ENCODE measurements around the gene CCNJL. TPM values are rescaled to one million over a fixed set of nuclear protein-coding genes. Genes with fewer than 3 reads are reported as not detected.
A peak's percentile ranks its signal among the peaks of the same experiment; 100 is the strongest.

CCNJL gene
- total and polyA plus RNA-seq, 2 of the 8 experiments (the other 6 are each of a cell fraction or from before 2014, with no cell fraction given): 34.6 to 44.7 TPM

DNA sequence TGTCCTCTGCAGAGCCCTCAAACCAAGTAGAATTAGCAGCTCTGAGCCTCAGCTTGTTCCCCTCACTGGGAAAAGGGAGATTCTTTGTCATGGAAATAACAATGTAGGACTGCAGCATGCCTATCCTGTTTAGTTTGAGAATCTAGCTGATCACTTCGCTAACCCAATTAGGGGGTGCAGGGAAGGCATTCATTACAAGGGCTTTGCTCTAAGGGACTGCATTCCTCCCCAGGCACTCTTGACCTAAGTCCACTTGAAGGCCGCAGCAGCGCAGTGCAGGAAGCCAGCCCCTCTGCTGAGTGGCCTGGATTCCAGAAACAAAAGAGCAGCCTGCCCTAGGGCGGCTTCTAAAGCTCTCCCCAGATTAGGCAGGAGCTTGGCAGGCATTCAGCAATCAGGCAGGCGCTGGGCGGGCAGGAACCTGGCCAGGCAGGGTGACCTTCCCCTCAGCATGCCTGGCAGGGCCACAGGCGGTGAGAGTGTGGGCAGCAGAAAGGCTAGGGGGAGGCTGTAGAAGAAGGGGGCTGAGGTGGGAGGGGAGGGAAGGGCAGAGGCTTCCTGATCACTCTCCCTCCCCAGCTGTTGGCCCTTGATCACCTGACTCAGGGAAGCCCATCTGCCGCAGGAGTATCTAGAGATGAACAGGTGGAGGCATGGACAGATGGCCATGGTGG lies 24.8 kb downstream of the CCNJL start (continued):
- TF ChIP-seq CHD7 (IDR thresholded peaks at IDR 0.05; ENCODE audit: insufficient replicate concordance, low read length) (peak; percentile 93), FOSL1 (IDR thresholded peaks at IDR 0.05; ENCODE audit: insufficient read depth, low read depth, low read length) (no peak), BACH1 (IDR thresholded peaks at IDR 0.05; ENCODE audit: low read length) (no peak), RFX5 (IDR thresholded peaks at IDR 0.05; ENCODE audit: borderline replicate concordance, low read depth, low read length) (no peak; the same call in 1 of the 2 replicates), ATF2 (IDR thresholded peaks at IDR 0.05; ENCODE audit: low read length) (peak; percentile 61; the same call in 1 of the 2 replicates), KDM5A (IDR thresholded peaks at IDR 0.05; ENCODE audit: low read length) (no peak), CBX8 (IDR thresholded peaks at IDR 0.05; ENCODE audit: borderline replicate concordance, low read depth, low read length) (no peak)

All from H1 (cell line).